ENCODE results near the gene INPP5F. TPM values are rescaled to one million over a fixed set of nuclear protein-coding genes. Genes with fewer than 3 reads are reported as not detected.

INPP5F gene
- polyA plus RNA-seq, 1 donor (not counting 4 experiments of a cell fraction or from before 2014, with no cell fraction given): 21.1 TPM

DNA sequence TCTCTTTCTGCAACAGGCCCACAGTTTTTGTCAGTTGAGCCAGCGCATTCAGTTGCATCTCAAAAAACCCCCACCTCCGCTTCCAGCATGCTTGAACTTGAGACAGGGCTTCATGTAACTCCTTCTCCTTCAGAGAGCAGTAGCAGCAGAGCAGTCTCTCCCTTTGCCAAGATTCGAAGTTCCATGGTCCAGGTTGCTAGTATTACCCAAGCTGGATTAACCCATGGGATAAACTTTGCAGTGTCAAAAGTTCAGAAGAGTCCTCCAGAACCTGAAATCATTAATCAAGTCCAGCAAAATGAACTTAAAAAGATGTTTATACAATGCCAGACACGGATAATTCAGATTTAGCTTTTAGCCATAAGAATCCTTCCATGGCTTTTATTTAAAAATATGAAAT lies 101.6 kb downstream of the INPP5F start:
- dilution Hi-C loops (cut with MboI; ENCODE audit: extremely low pct_ligation_motif_present, low sequenced_read_pairs): no loop called here
- no peak for FAIRE-seq

DNA sequence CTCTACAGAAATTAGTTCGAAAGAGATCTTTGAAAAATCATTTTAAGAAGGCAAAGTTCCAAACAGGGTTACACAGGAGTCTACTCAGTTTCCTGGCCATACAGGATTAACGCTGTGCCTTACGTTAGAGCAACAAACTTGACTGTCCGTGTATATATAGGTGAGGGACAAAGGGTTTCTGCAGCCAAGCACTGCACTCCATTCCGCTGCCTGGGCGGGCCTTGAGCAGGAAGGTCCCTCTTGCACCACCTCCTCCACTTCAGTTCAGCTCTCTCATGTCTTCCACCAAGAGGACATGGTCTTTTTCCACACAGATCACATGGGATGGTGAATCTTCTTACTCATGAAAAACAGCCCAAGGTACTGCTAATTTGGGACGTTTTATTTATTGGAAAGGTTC lies 103.6 kb downstream of the INPP5F start:
- no peak overlapping the region for H3K9ac ChIP-seq (ENCODE audit: control insufficient read depth, extremely low read depth, insufficient read depth, low read length)
- H3K27me3 ChIP-seq (ENCODE audit: control insufficient read depth, extremely low read depth, insufficient read depth, low read length): no peaks in the 10 kb centered on the region
- no peaks in the 10 kb centered on the region for H3K4me1 ChIP-seq (ENCODE audit: control insufficient read depth, extremely low read depth, insufficient read depth, low read length)
- no peak overlapping the region for H3K27ac ChIP-seq (ENCODE audit: control insufficient read depth, insufficient read depth, low read length)
- no peak for DNase-seq (ENCODE audit: low read depth, low spot score)
- TF ChIP-seq, protein P1, sequence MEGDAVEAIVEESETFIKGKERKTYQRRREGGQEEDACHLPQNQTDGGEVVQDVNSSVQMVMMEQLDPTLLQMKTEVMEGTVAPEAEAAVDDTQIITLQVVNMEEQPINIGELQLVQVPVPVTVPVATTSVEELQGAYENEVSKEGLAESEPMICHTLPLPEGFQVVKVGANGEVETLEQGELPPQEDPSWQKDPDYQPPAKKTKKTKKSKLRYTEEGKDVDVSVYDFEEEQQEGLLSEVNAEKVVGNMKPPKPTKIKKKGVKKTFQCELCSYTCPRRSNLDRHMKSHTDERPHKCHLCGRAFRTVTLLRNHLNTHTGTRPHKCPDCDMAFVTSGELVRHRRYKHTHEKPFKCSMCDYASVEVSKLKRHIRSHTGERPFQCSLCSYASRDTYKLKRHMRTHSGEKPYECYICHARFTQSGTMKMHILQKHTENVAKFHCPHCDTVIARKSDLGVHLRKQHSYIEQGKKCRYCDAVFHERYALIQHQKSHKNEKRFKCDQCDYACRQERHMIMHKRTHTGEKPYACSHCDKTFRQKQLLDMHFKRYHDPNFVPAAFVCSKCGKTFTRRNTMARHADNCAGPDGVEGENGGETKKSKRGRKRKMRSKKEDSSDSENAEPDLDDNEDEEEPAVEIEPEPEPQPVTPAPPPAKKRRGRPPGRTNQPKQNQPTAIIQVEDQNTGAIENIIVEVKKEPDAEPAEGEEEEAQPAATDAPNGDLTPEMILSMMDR (optimal IDR thresholded peaks at IDR 0.05 in 1 of 3, IDR thresholded peaks at IDR 0.05 in 1 of 3, conservative IDR thresholded peaks at IDR 0.05 in 1 of 3; ENCODE audit: extremely low read depth in 1 of 3, insufficient read depth in 2 of 3, low read length in 3 of 3): no peak
- no peak for TF ChIP-seq EZH2 (IDR thresholded peaks at IDR 0.05; ENCODE audit: low read length)
- dilution Hi-C loops (cut with MboI; ENCODE audit: extremely low pct_ligation_motif_present, low sequenced_read_pairs): no loop called here
- H3K4me2 ChIP-seq (ENCODE audit: control insufficient read depth, extremely low read depth, insufficient read depth, low read depth, low read length): no peak overlapping the region
- H3K36me3 ChIP-seq (ENCODE audit: control insufficient read depth in 2 of 2, extremely low read depth in 1 of 2, insufficient read depth in 2 of 2, low read length in 2 of 2): peaks cover 18 to 23% of the 10 kb centered on the region in 2 experiments
- no peak overlapping the region for H2AFZ ChIP-seq (ENCODE audit: control insufficient read depth, low read length)
- no peaks in the 10 kb centered on the region for H3K79me2 ChIP-seq (ENCODE audit: control insufficient read depth, insufficient read depth, low read length)
- H3K4me3 ChIP-seq (ENCODE audit: control insufficient read depth in 2 of 3, extremely low read depth in 1 of 3, insufficient read depth in 2 of 3, low read depth in 1 of 3, low read length in 3 of 3): no peak overlapping the region
- no peaks in the 10 kb centered on the region for H3K9me1 ChIP-seq (ENCODE audit: control insufficient read depth, extremely low read depth, insufficient read depth, low read length)
- no peak for FAIRE-seq
- H4K20me1 ChIP-seq (ENCODE audit: control insufficient read depth, extremely low read depth, insufficient read depth, low read length): no peaks in the 10 kb centered on the region
- H3K9me3 ChIP-seq (ENCODE audit: control insufficient read depth, low read depth, low read length): no peaks in the 10 kb centered on the region

More for the DNA sequence above, 101.6 kb downstream of the INPP5F start:
- no peak overlapping the region for H3K4me3 ChIP-seq (ENCODE audit: control insufficient read depth in 2 of 3, extremely low read depth in 1 of 3, insufficient read depth in 2 of 3, low read depth in 1 of 3, low read length in 3 of 3)
- H3K27me3 ChIP-seq (ENCODE audit: control insufficient read depth, extremely low read depth, insufficient read depth, low read length): no peaks in the 10 kb centered on the region
- no peak overlapping the region for H3K27ac ChIP-seq (ENCODE audit: control insufficient read depth, insufficient read depth, low read length)
- no peak overlapping the region for H3K4me2 ChIP-seq (ENCODE audit: control insufficient read depth, extremely low read depth, insufficient read depth, low read depth, low read length)
- H3K79me2 ChIP-seq (ENCODE audit: control insufficient read depth, insufficient read depth, low read length): no peaks in the 10 kb centered on the region
- no peak for DNase-seq (ENCODE audit: low read depth, low spot score)
- no peak overlapping the region for H3K9ac ChIP-seq (ENCODE audit: control insufficient read depth, extremely low read depth, insufficient read depth, low read length)
- H2AFZ ChIP-seq (ENCODE audit: control insufficient read depth, low read length): no peak overlapping the region
- no peaks in the 10 kb centered on the region for H4K20me1 ChIP-seq (ENCODE audit: control insufficient read depth, extremely low read depth, insufficient read depth, low read length)
- peaks cover 19 to 20% of the 10 kb centered on the region in 2 experiments for H3K36me3 ChIP-seq (ENCODE audit: control insufficient read depth in 2 of 2, extremely low read depth in 1 of 2, insufficient read depth in 2 of 2, low read length in 2 of 2)
- no peaks in the 10 kb centered on the region for H3K4me1 ChIP-seq (ENCODE audit: control insufficient read depth, extremely low read depth, insufficient read depth, low read length)
- TF ChIP-seq EZH2 (IDR thresholded peaks at IDR 0.05; ENCODE audit: low read length): no peak
- TF ChIP-seq, protein P1 (optimal IDR thresholded peaks at IDR 0.05 in 1 of 3, IDR thresholded peaks at IDR 0.05 in 1 of 3, conservative IDR thresholded peaks at IDR 0.05 in 1 of 3; ENCODE audit: extremely low read depth in 1 of 3, insufficient read depth in 2 of 3, low read length in 3 of 3): no peak
- H3K9me1 ChIP-seq (ENCODE audit: control insufficient read depth, extremely low read depth, insufficient read depth, low read length): no peaks in the 10 kb centered on the region
- H3K9me3 ChIP-seq (ENCODE audit: control insufficient read depth, low read depth, low read length): no peaks in the 10 kb centered on the region
